ENCODE data around the gene GPR137B.

GRCh38 chr1:236102611-236103010 lies 39.7 kb upstream of the GPR137B start:
- no peak for TF ChIP-seq GATA2 (IDR thresholded peaks at IDR 0.05; ENCODE audit: low read depth, low read length)
- no peak for TF ChIP-seq GATA3 (IDR thresholded peaks at IDR 0.05; ENCODE audit: low read depth, low read length)

Data from SH-SY5Y (cell line).